ENCODE results near the gene OPTC. TPM values are rescaled to one million over a fixed set of nuclear protein-coding genes. Genes with fewer than 3 reads are reported as not detected.

The OPTC gene
- total and polyA plus RNA-seq, 2 of the 8 experiments (the other 6 are each of a cell fraction or from before 2014, with no cell fraction given): 1.1 to 4.0 TPM

DNA sequence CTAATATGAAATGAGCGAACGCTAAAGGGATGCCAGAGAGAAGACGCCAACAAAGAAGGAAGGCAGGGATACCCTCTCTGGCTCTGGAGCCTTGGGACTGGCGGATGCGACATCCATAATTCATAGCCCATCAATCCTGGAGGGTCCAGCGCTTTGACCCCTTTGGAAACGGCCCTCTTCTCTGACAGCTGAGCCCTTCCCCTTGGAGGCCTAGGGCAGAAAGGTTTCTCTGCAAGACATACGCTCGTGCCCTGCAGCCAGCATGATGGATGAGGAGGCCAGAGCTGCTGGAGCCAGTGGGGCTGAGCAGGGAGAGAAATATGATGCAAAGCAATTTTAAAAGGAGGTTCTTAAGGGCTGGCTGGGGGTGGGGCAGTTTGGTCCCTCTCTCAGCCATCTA is 22.2 kb downstream of the OPTC start:
- Histone ChIP-seq H3K79me2 (ENCODE audit: control insufficient read depth in 1 of 2, insufficient read depth in 2 of 2, low read length in 2 of 2) (no peaks in the 10 kb centered on the region), H3K9ac (replicated peaks in 1 of 4; ENCODE audit: extremely low read depth in 1 of 4, low read depth in 3 of 4, low read length in 3 of 4) (no peak overlapping the region), H3K9me3 (ENCODE audit: insufficient read depth in 2 of 2, low read depth in 1 of 2, low read length in 1 of 2) (no peaks in the 10 kb centered on the region), H2BK20ac (ENCODE audit: low read length) (no peak overlapping the region), H4K91ac (replicated peaks; ENCODE audit: insufficient read length, low read length) (no peak overlapping the region), H3K4ac (replicated peaks; ENCODE audit: insufficient read length, low read depth, low read length) (no peak overlapping the region), H4K20me1 (replicated peaks in 1 of 2; ENCODE audit: control insufficient read depth in 1 of 2, insufficient read depth in 2 of 2, low read length in 2 of 2) (peaks cover 0 to 2% of the 10 kb centered on the region in 2 experiments), H2AFZ (ENCODE audit: low read length) (no peak overlapping the region), H3K79me1 (ENCODE audit: low read depth, low read length) (no peaks in the 10 kb centered on the region), H2AK5ac (ENCODE audit: low read depth, low read length) (no peak overlapping the region), H3K36me3 (ENCODE audit: control insufficient read depth in 2 of 4, insufficient read depth in 4 of 4, low read length in 3 of 4) (no peaks in the 10 kb centered on the region), H4K8ac (ENCODE audit: extremely low read depth, insufficient read depth, low read length) (no peak overlapping the region), H3K4me3 (ENCODE audit: extremely low read depth in 1 of 4, insufficient read depth in 2 of 4, low read depth in 3 of 4, low read length in 4 of 4) (no peak overlapping the region), H2BK120ac (replicated peaks; ENCODE audit: low read depth, low read length) (no peak overlapping the region), H3K18ac (ENCODE audit: extremely low read depth, low read length) (no peak overlapping the region), H2BK15ac (ENCODE audit: low read length) (no peak overlapping the region), H2BK12ac (ENCODE audit: low read depth, low read length) (no peak overlapping the region), H3K27me3 (replicated peaks in 1 of 4; ENCODE audit: control insufficient read depth in 3 of 4, extremely low read depth in 1 of 4, insufficient read depth in 3 of 4, low read length in 3 of 4) (peaks cover 7 to 65% (median 55%) of the 10 kb centered on the region in 4 experiments), H3K27ac (ENCODE audit: low read depth, low read length) (no peak overlapping the region), H3K4me2 (ENCODE audit: insufficient read depth in 1 of 2, low read depth in 2 of 2, low read length in 2 of 2) (no peak overlapping the region), H2BK5ac (ENCODE audit: low read depth, low read length) (no peak overlapping the region), H3K56ac (replicated peaks; ENCODE audit: insufficient read length, low read depth, low read length) (no peak overlapping the region), H3K14ac (ENCODE audit: insufficient read length) (no peak overlapping the region), H3K23me2 (ENCODE audit: low read depth, low read length) (peaks cover 2% of the 10 kb centered on the region; the same call in 1 of the 2 replicates), H3K23ac (ENCODE audit: insufficient read length) (no peak overlapping the region), H3K4me1 (replicated peaks in 1 of 4; ENCODE audit: control insufficient read depth in 3 of 4, insufficient read depth in 4 of 4, low read length in 3 of 4) (peaks cover 23 to 60% (median 43%) of the 10 kb centered on the region in 4 experiments), H4K5ac (ENCODE audit: insufficient read length, low read depth, low read length) (no peak overlapping the region)
- DNase-seq (ENCODE audit: low read depth in 1 of 2, low spot score in 2 of 2) (no peak), FAIRE-seq (no peak)
- TF ChIP-seq FOSL1 (IDR thresholded peaks at IDR 0.05; ENCODE audit: insufficient read depth, low read depth, low read length): no peak
- no peak for TF ChIP-seq CBX5 (IDR thresholded peaks at IDR 0.05; ENCODE audit: low read depth, low read length)
- TF ChIP-seq CHD1 (IDR thresholded peaks at IDR 0.05; ENCODE audit: low read depth, low read length): no peak
- TF ChIP-seq TAF7 (optimal IDR thresholded peaks at IDR 0.05; ENCODE audit: borderline replicate concordance, low read depth, low read length): no peak
- no peak for TF ChIP-seq JUN (IDR thresholded peaks at IDR 0.05; ENCODE audit: low read depth, low read length)
- no peak for TF ChIP-seq RFX5 (IDR thresholded peaks at IDR 0.05; ENCODE audit: borderline replicate concordance, low read depth, low read length)
- TF ChIP-seq RBBP5 (IDR thresholded peaks at IDR 0.05; ENCODE audit: borderline replicate concordance, low read depth, low read length): no peak
- no peak for TF ChIP-seq TCF12 (IDR thresholded peaks at IDR 0.05; ENCODE audit: low read depth, low read length)
- TF ChIP-seq HDAC2 (IDR thresholded peaks at IDR 0.05; ENCODE audit: borderline replicate concordance in 1 of 2, low read depth in 2 of 2, low read length in 2 of 2): no peak
- TF ChIP-seq CEBPB (IDR thresholded peaks at IDR 0.05; ENCODE audit: low read depth, low read length): no peak
- no peak for TF ChIP-seq EZH2 (IDR thresholded peaks at IDR 0.05; ENCODE audit: low read depth, low read length, severe bottlenecking)
- no peak for TF ChIP-seq TEAD4 (IDR thresholded peaks at IDR 0.05; ENCODE audit: low read depth, low read length)
- no peak for TF ChIP-seq SIRT6 (IDR thresholded peaks at IDR 0.05; ENCODE audit: low read length)
- TF ChIP-seq GABPA (IDR thresholded peaks at IDR 0.05; ENCODE audit: borderline replicate concordance, insufficient read depth, low read length): no peak
- ChIA-PET POLR2A (ENCODE audit: partially characterized antibody) (no interaction called here), CTCF (ENCODE audit: partially characterized antibody) (interaction anchor here (0.8 to 13.3 kb wide), 8 partner anchors 9 to 247 kb away, joined by 3 to 108 read pairs (median 4); no protein-coding TSS in a partner anchor)
- 91% methylated on average over 9 of the region's 9 CpGs; no CpG with 5 or more reads in 1 of the 2 experiments for WGBS, 2 experiments (ENCODE audit: extremely low coverage in 1 of 2, insufficient coverage in 1 of 2, insufficient read length in 1 of 2, insufficient replicate concordance in 2 of 2, low coverage in 1 of 2, low lambda C conversion rate in 2 of 2, missing lambda C conversion rate in 1 of 2)
